Fibroblast of gingiva (primary cell): ENCODE results near the gene PLA2G4E.

Source experiments
- DNase-seq: peaks from one replicate; pipeline ENCODE4 v3.0.0-alpha.2; 2011; ENCODE audit warnings: low read depth

PLA2G4E gene

DNA sequence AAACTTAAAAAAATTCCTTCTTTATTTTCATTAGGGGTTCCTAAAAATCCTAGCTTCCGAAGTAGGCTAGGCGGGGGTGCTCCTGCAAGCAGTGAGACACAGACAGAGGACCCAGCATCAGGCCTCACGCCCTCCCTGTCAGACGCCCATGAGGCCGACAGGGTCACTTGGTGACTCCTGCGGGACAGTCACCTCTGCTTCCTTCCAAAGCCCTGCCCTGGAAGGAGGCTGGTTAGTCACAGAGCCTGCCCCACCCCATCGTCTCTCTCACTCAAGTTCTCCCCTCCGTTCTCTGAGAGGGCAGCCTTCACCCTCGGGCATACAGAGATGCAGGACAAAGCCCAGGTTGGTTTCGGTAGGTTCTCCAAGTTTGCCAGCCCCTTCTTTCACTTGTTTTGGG, 87.1 kb downstream of the PLA2G4E start:
- DNase-seq: no peak

DNA sequence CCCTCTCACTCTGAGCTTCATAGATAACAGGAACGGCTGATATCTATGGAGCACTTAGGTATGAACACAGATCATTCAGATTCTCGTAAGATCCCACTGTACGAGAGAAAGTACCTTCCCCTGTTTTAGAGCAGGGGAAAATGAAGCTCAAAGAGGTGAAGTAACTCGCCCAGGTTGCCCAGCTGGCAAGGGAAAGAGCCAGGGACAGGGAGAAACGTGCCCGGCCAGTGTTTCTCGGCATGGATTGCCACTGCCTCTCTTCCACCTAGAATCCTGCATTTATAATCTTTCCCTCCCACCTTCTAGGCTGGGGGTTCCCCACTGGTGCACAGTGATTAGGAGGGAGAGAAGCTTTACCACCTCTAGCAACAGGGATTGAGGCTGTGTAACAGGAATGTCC, 87.5 kb downstream of the PLA2G4E start:
- no peak for DNase-seq

- no peak for DNase-seq
Measured at GRCh38 chr15:41932511-41933289, 88.1 kb downstream of the PLA2G4E start.

DNA sequence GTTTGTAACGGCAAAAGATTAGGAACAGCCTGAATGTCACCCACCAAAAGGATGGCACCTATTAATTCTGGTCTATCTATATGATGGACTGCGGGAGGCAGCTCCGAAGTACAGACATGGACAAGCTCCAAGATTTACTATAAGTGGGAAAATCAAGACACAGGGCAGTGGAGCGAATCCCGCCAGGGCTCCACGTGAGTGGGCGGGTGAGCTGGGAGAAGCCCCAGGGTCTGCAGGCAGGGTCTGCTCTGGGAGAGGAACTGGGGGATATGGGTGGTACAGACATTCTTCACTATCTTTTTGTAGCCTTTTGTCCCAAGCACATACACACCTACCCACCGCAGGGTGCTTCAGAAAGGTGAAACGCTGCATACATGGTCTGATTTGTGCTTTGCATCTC, 88.7 kb downstream of the PLA2G4E start:
- no peak for DNase-seq
